HG03175 (cell line): ENCODE data around the gene EDARADD.

Source experiments
- ATAC-seq: cut with Tn5 transposase; IDR thresholded peaks from one replicate; pipeline ENCODE4 v1.9.1; 2021; ENCODE audit warnings: mild to moderate bottlenecking, moderate library complexity; ENCODE audit not compliant: unreplicated experiment

The EDARADD gene

GRCh38 chr1:236392182-236392581, 1.9 kb upstream of the EDARADD start:
- no peak for ATAC-seq

- ATAC-seq = no peak
Measured at GRCh38 chr1:236394879-236395229, 768 bp downstream of the EDARADD start.

GRCh38 chr1:236395230-236395946, 1.3 kb downstream of the EDARADD start:
- peak; percentile 69 for ATAC-seq

GRCh38 chr1:236395947-236396664, 2.0 kb downstream of the EDARADD start:
- ATAC-seq = no peak

- ATAC-seq = no peak
Measured at GRCh38 chr1:236396665-236397043, 2.6 kb downstream of the EDARADD start.

GRCh38 chr1:236397173-236397759, 3.2 kb downstream of the EDARADD start:
- no peak for ATAC-seq

GRCh38 chr1:236398538-236398937, 4.5 kb downstream of the EDARADD start:
- ATAC-seq = no peak

GRCh38 chr1:236400061-236400603, 6.0 kb downstream of the EDARADD start:
- ATAC-seq = no peak

- ATAC-seq = no peak
Measured at GRCh38 chr1:236401698-236402097, 7.6 kb downstream of the EDARADD start.

- no peak for ATAC-seq
Measured at GRCh38 chr1:236403905-236404696, 10.0 kb downstream of the EDARADD start.

- no peak for ATAC-seq
Measured at GRCh38 chr1:236407059-236407458, 13.0 kb downstream of the EDARADD start.

GRCh38 chr1:236413688-236414087, 19.6 kb downstream of the EDARADD start:
- no peak for ATAC-seq

GRCh38 chr1:236416165-236416564, 22.1 kb downstream of the EDARADD start:
- peak; percentile 87 for ATAC-seq

- ATAC-seq = no peak
Measured at GRCh38 chr1:236417336-236417735, 23.2 kb downstream of the EDARADD start.

- no peak for ATAC-seq
Measured at GRCh38 chr1:236419502-236419901, 25.4 kb downstream of the EDARADD start.

- ATAC-seq = no peak
Measured at GRCh38 chr1:236421022-236421421, 26.9 kb downstream of the EDARADD start.

GRCh38 chr1:236421850-236422516, 27.9 kb downstream of the EDARADD start:
- ATAC-seq = no peak

- no peak for ATAC-seq
Measured at GRCh38 chr1:236422517-236422876, 28.4 kb downstream of the EDARADD start.

- ATAC-seq = peak; percentile 88
Measured at GRCh38 chr1:236425031-236425663, 31.1 kb downstream of the EDARADD start.

GRCh38 chr1:236426215-236426614, 32.1 kb downstream of the EDARADD start:
- no peak for ATAC-seq
